PFSK-1 (cell line): ENCODE results near the gene NTN1.

Experiments
- FOXP2 ChIP-seq: optimal IDR thresholded peaks from 2 replicates; pipeline ENCODE3; 2011; ENCODE audit warnings: borderline replicate concordance, control low read depth, inconsistent platforms; ENCODE audit not compliant: insufficient read depth; ENCODE audit errors: extremely low read length, extremely low read depth
- POLR2AphosphoS5 ChIP-seq: IDR thresholded peaks from 2 replicates; pipeline ENCODE4 v1.6.1; 2012; ENCODE audit warnings: low read depth, mild to moderate bottlenecking, control low read depth, low read length, moderate library complexity
- SIN3A ChIP-seq: IDR thresholded peaks from 2 replicates; pipeline ENCODE4 v1.6.1; 2012; ENCODE audit warnings: mild to moderate bottlenecking, low read length, moderate library complexity, borderline replicate concordance; ENCODE audit not compliant: insufficient read depth
- TAF1 ChIP-seq: IDR thresholded peaks from 2 replicates; pipeline ENCODE4 v1.6.1; 2012; ENCODE audit warnings: low read length, control low read depth, borderline replicate concordance; ENCODE audit not compliant: insufficient read depth
- TF ChIP-seq, protein P1 (sequence below), 2 experiments: IDR thresholded peaks; 2 replicates each; pipeline versions ENCODE4 v1.6.1 to v1.8.0; 2011 to 2012; ENCODE audit warnings: low read depth in 2 of 2, low read length in 2 of 2, control low read depth in 1 of 2, inconsistent platforms in 1 of 2, mild to moderate bottlenecking in 1 of 2, moderate library complexity in 1 of 2; ENCODE audit not compliant: insufficient read depth in 1 of 2

Gene NTN1

DNA sequence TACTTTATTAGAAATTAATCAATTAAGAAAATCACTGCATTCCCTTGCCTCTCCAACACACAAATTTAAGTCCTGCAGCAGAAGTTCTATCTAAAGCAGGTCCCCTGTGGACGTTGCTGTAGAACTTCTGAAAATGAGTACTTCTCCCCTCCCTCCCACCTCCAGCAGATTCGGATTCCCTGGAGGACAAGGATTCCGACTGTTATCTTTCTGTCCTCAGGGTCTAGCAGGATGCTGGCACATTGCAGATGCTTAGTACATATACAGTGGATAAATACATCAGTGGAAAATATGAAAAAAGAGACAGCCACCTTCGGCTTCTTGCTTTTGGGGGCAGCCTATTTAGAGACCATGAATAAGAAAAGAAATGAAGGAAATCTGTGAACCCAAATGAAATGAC, 32.1 kb downstream of the NTN1 start:
- TF ChIP-seq FOXP2: no peak
- TF ChIP-seq TAF1: no peak
- no peak for TF ChIP-seq POLR2AphosphoS5
- TF ChIP-seq, protein P1, sequence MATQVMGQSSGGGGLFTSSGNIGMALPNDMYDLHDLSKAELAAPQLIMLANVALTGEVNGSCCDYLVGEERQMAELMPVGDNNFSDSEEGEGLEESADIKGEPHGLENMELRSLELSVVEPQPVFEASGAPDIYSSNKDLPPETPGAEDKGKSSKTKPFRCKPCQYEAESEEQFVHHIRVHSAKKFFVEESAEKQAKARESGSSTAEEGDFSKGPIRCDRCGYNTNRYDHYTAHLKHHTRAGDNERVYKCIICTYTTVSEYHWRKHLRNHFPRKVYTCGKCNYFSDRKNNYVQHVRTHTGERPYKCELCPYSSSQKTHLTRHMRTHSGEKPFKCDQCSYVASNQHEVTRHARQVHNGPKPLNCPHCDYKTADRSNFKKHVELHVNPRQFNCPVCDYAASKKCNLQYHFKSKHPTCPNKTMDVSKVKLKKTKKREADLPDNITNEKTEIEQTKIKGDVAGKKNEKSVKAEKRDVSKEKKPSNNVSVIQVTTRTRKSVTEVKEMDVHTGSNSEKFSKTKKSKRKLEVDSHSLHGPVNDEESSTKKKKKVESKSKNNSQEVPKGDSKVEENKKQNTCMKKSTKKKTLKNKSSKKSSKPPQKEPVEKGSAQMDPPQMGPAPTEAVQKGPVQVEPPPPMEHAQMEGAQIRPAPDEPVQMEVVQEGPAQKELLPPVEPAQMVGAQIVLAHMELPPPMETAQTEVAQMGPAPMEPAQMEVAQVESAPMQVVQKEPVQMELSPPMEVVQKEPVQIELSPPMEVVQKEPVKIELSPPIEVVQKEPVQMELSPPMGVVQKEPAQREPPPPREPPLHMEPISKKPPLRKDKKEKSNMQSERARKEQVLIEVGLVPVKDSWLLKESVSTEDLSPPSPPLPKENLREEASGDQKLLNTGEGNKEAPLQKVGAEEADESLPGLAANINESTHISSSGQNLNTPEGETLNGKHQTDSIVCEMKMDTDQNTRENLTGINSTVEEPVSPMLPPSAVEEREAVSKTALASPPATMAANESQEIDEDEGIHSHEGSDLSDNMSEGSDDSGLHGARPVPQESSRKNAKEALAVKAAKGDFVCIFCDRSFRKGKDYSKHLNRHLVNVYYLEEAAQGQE (IDR thresholded peaks at IDR 0.05; ENCODE audit: insufficient read depth in 1 of 2, low read depth in 2 of 2, low read length in 2 of 2): no peak
- no peak for TF ChIP-seq SIN3A

DNA sequence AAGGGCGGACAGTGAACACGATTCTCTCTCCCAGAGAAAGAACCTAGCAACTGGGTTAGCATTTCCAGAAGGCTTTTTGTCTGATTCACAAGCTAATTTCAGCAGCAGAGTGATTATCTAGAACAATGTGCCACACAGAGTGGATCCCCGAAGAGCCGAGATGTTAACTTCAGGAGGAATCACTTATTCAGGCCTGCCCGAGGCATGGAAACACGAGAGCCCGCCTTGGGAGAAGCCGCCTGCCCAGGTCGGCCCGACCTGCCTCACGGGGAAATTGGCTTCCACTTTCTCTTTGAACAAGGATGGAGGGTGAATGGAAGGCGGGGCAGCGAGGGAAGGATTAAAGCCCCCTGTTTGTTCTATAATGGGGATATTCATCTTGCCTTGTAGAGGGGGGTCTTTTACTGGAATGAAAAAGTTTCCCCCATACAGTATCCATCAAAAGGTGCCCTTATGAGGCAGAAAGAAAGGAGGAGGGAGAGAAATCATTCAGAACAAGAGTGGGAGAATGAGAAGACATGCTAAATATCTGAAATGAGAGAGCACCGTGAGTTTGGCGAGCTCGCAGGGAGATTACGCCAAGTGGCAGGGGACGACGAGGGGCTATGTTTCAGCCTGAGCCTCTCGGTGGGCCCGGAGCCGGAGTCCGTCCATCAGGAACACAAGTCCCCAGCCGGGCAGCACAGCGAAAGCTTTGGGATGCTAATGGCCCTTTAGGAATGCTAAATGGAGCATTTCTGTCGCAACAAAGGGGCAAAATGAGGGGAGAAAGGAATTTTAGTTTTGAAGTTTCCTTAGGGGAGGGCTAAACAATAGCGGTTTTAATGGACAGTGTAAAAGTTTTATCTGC, 33.0 kb downstream of the NTN1 start:
- TF ChIP-seq FOXP2 (no peak), TAF1 (no peak), SIN3A (no peak), POLR2AphosphoS5 (no peak)
- TF ChIP-seq, protein P1 (IDR thresholded peaks at IDR 0.05; ENCODE audit: insufficient read depth in 1 of 2, low read depth in 2 of 2, low read length in 2 of 2): no peak

DNA sequence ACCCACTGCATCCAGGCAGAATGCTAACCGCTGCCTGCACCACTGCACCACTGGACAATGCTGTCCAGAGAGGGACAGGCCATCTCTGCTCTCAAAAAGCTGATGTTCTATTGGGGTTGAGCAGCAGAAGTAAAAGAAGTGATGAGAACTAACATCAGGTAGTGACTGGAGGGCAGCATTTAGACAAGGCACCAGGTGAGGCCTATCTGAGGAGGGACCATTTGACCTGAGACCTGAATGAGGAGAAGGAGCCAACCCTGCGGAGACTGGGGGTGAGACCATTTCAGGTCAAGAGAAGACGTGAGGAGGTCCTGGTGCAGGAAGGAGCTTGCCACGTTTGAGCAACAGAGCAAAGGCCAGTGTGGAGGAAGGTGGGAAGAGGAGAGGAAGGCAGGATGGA, 34.0 kb downstream of the NTN1 start:
- TF ChIP-seq SIN3A: no peak
- no peak for TF ChIP-seq FOXP2
- TF ChIP-seq, protein P1 (IDR thresholded peaks at IDR 0.05; ENCODE audit: insufficient read depth in 1 of 2, low read depth in 2 of 2, low read length in 2 of 2): no peak
- no peak for TF ChIP-seq TAF1
- TF ChIP-seq POLR2AphosphoS5: no peak

DNA sequence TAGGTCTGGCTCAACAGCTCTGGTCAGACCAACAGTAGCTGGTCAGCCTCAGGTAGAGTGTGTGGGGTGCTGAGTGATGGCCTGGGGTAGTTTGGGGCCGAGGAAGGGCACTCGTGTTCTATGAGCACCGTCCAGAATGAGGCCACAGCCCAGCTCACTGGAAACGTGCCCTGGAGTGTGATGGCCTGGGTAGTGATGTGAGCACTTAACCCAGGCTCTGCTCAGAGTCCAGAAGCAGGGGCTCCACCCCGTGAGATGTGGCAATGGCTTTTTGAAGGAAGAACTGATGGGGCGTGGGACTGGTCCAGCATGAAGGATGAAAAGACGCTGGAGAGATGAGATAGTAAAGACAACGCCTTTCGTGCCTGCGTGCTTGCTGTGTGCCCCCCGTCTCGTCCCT, 35.3 kb downstream of the NTN1 start:
- no peak for TF ChIP-seq POLR2AphosphoS5
- TF ChIP-seq SIN3A: no peak
- no peak for TF ChIP-seq FOXP2
- no peak for TF ChIP-seq TAF1
- TF ChIP-seq, protein P1 (IDR thresholded peaks at IDR 0.05; ENCODE audit: insufficient read depth in 1 of 2, low read depth in 2 of 2, low read length in 2 of 2): no peak
